Measurements from ENCODE around the gene NOD2. TPM values are rescaled to one million over a fixed set of nuclear protein-coding genes. Genes with fewer than 3 reads are reported as not detected.

The NOD2 gene
- polyA plus RNA-seq, 1 donor: 0.67 TPM

DNA sequence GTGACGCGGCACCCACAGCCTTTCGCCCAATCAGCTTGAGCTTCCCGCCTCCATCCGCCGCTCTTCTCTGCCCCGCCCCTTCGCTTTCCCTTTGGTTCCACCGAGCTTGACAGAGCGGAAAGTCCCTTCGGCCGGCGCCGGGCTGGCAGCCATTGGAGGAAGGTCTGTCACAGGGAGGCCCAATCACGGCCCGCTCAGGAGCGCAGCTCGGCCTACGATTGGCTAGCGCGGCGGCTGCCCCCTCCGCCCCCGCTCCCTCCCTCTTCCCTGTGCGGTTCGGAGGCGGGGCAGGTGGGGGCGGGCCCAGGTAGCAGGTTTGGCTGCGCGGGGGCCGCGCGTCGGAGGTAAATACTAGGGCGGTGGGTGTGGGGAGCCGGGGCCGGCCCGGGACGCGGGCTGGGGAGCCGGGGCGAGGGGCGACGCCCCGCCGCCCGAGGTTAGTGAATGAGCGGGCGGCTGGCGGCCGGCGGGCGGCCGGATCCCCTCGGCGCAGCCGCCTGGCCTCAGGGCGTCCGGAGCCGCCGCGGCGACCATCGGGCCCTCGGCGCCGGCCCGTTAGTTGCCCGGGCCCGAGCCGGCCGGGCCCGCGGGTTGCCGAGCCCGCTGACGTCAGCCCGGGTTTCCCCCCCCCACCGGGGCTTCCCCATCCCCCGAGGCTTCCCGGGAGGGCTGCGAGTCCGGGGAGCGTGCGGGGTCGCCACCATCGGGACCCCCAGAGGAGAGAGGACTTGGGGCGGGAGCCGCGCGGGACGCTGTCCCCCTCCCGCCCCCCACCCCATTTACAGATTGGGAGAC is 48.6 kb downstream of the NOD2 start, which contains the start of gene CYLD:
TSS of gene CYLD (plus strand) at position 306 of the 795 bp plus-strand sequence. CDS start 7,613 bp downstream, outside the sequence.
- Histone ChIP-seq H3K27ac (ENCODE audit: low read length) (peak within 1 kb of the TSS; percentile 36), H3K9me3 (ENCODE audit: control insufficient read depth, low read depth, low read length) (no peaks in the 10 kb centered on the region), H3K36me3 (ENCODE audit: control insufficient read depth, insufficient read depth, low read length) (peaks cover 6% of the 10 kb centered on the region), H3K4me1 (ENCODE audit: control insufficient read depth, insufficient read depth, low read length) (peaks cover 4% of the 10 kb centered on the region), H3K4me3 (ENCODE audit: low read length) (peak within 1 kb of the TSS; percentile 88), H3K27me3 (ENCODE audit: control insufficient read depth, insufficient read depth, low read length) (no peaks in the 10 kb centered on the region)
- no CpG with 5 or more reads among the region's 93 CpGs for WGBS (ENCODE audit: insufficient coverage, low lambda C conversion rate)
- peak; percentile 99 to 100 for DNase-seq

DNA sequence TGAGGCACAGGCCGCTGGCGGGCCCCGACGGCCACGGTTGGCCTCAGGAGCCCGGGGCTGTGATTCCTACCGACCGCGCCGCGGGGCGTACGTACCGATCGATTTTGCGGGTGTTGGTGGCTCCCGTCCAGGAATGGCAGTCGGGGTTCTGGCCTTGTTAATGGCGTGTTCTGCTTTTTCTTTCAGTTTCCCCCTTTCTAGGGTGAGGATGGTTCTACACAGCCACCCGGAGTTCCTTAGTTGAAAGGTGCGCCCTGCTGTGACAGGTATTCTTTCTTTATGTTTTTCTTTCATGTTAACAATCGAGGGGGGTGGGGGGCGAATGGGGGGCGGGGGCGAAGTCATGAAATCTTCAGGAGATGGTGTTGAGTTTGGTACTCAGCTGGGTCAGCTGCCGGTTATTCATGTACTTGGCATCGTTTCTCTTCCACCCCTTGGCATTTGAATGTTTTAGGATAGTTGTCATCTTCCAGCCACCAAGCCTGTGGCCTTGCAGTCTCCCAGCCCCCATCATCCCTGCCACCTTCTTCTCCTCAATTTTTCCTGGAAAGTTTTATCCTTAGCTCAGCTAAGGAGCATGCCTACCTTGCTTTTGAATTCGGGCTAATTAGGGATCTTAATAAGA is 49.3 kb downstream of the NOD2 start:
- peaks cover 4% of the 10 kb centered on the region for H3K4me1 ChIP-seq (ENCODE audit: control insufficient read depth, insufficient read depth, low read length)
- H3K27ac ChIP-seq (ENCODE audit: low read length): peak overlapping the region; percentile 36
- WGBS (ENCODE audit: insufficient coverage, low lambda C conversion rate): 40% methylated on average over 1 of the region's 28 CpGs
- H3K27me3 ChIP-seq (ENCODE audit: control insufficient read depth, insufficient read depth, low read length): no peaks in the 10 kb centered on the region
- peak in 1 of 2 donors; percentile 51 for DNase-seq
- peak overlapping the region; percentile 88 for H3K4me3 ChIP-seq (ENCODE audit: low read length)
- no peaks in the 10 kb centered on the region for H3K9me3 ChIP-seq (ENCODE audit: control insufficient read depth, low read depth, low read length)
- peaks cover 6% of the 10 kb centered on the region for H3K36me3 ChIP-seq (ENCODE audit: control insufficient read depth, insufficient read depth, low read length)

DNA sequence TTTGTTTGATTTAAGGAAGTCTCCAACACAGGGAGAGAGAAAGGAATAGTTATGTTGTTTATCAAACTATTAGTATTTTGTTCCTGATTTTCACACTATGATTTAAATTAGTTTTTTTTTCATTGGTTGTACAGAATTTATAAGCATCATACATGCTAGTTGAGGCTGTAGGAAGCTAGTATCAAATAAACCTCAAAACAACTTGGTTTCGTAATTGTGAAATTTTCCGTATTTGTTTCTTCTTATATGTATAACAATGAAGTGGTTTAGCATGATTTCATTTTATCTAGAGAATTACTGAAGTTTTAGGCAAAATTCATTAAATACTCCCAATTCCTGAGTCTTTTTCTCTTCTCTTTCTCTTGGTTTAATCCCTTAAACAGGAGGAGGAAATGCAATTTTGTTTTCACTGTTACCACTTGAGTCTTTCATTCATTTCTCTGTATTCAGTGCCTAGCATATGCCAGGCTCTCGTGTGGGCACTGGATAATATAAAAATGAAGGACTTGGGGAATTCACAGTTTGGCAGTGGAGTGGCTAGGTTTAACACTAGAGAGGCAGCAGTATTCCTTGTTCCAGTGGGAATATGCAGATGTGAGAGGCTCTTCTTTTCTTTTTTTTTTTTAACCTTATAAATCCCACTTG is 50.3 kb downstream of the NOD2 start:
- Histone ChIP-seq H3K4me3 (ENCODE audit: low read length) (no peak overlapping the region), H3K27ac (ENCODE audit: low read length) (no peak overlapping the region), H3K9me3 (ENCODE audit: control insufficient read depth, low read depth, low read length) (no peaks in the 10 kb centered on the region), H3K36me3 (ENCODE audit: control insufficient read depth, insufficient read depth, low read length) (peaks cover 6% of the 10 kb centered on the region), H3K27me3 (ENCODE audit: control insufficient read depth, insufficient read depth, low read length) (no peaks in the 10 kb centered on the region), H3K4me1 (ENCODE audit: control insufficient read depth, insufficient read depth, low read length) (peaks cover 4% of the 10 kb centered on the region)
- no peak for DNase-seq
- 92% methylated on average over 2 of the region's 3 CpGs for WGBS (ENCODE audit: insufficient coverage, low lambda C conversion rate)

DNA sequence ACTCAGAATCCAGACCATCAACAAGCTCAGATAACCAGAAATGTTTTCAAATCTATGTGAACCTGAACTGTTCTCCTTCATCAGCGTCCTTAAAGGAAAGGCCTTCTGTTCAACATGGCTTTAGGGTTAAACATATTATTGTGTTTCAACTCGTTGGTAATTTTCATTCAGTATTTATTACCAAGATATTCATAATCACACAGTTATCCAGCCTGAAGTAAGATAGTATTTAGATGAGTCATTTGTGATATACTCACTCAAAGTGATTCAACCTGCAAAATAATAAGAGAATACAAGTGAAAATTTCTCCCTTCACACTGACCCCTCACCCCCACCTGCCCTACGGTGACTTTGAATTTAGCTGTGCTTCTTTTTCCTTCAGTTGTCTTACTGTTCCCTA is 51.5 kb downstream of the NOD2 start:
- Histone ChIP-seq H3K36me3 (ENCODE audit: control insufficient read depth, insufficient read depth, low read length) (peaks cover 6% of the 10 kb centered on the region), H3K4me1 (ENCODE audit: control insufficient read depth, insufficient read depth, low read length) (peaks cover 4% of the 10 kb centered on the region), H3K27ac (ENCODE audit: low read length) (no peak overlapping the region), H3K9me3 (ENCODE audit: control insufficient read depth, low read depth, low read length) (no peaks in the 10 kb centered on the region), H3K27me3 (ENCODE audit: control insufficient read depth, insufficient read depth, low read length) (no peaks in the 10 kb centered on the region), H3K4me3 (ENCODE audit: low read length) (no peak overlapping the region)
- no CpG with 5 or more reads among the region's 3 CpGs for WGBS (ENCODE audit: insufficient coverage, low lambda C conversion rate)
- DNase-seq: no peak

DNA sequence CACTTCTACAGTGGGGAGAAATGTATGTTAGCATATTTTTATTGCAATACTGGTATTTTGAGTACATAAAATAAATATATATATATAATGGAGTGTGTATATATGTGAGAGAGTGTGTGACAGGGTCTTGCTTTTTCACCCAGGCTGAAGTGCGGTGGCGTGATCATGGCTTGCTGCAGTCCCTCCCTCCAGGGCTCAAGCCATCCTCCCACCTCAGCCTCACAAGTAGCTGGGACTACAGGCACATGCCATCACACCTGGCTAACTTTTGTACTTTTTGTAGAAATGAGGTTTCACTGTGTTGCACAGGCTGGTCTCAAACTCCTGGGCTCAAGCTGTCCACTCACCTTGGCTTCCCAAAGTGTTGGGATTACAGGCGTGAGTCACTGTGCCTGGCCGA is 52.5 kb downstream of the NOD2 start:
- Histone ChIP-seq H3K4me3 (ENCODE audit: low read length) (no peak overlapping the region), H3K9me3 (ENCODE audit: control insufficient read depth, low read depth, low read length) (no peaks in the 10 kb centered on the region), H3K27ac (ENCODE audit: low read length) (no peak overlapping the region), H3K27me3 (ENCODE audit: control insufficient read depth, insufficient read depth, low read length) (no peaks in the 10 kb centered on the region), H3K36me3 (ENCODE audit: control insufficient read depth, insufficient read depth, low read length) (peaks cover 8% of the 10 kb centered on the region), H3K4me1 (ENCODE audit: control insufficient read depth, insufficient read depth, low read length) (peaks cover 4% of the 10 kb centered on the region)
- no peak for DNase-seq
- WGBS (ENCODE audit: insufficient coverage, low lambda C conversion rate): no CpG with 5 or more reads among the region's 4 CpGs

DNA sequence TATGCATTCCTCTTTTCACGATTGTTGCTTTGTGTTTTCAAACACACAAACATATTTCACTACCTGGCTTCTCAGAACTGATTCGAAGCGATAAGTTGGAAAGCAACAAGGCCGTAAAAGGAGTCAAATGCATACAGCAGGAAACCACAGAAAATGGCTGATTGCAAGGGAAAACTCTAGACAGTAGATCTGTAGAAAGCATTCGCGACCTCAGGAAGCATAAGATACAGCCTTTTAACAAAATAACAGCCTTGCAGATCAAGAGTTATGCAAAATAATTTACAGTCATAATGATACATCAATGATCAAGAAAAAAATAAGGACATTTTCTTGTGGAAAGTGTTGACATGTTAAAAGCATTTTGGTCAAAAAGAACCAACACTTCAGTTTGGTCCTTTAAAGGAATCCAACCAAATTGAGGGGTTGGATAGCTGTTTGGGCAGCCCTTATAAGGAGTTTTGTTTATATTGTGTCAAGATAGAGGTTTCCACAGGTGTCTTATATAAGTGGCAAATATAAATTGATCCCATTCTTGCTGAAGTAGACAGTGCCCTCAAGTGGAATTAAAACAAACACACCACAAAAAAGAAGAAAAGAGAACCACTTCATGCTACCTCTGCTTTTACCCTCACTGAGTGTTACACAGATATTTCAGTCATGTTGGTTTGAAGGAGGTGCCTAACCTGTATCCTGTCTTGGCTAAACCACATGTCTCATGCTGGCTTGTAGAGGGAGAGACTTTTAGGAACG is 54.0 kb downstream of the NOD2 start:
- Histone ChIP-seq H3K9me3 (ENCODE audit: control insufficient read depth, low read depth, low read length) (no peaks in the 10 kb centered on the region), H3K4me1 (ENCODE audit: control insufficient read depth, insufficient read depth, low read length) (no peaks in the 10 kb centered on the region), H3K27me3 (ENCODE audit: control insufficient read depth, insufficient read depth, low read length) (no peaks in the 10 kb centered on the region), H3K36me3 (ENCODE audit: control insufficient read depth, insufficient read depth, low read length) (peaks cover 11% of the 10 kb centered on the region), H3K4me3 (ENCODE audit: low read length) (no peak overlapping the region), H3K27ac (ENCODE audit: low read length) (no peak overlapping the region)
- no CpG with 5 or more reads among the region's 7 CpGs for WGBS (ENCODE audit: insufficient coverage, low lambda C conversion rate)
- peak in 1 of 2 donors; percentile 37 for DNase-seq

DNA sequence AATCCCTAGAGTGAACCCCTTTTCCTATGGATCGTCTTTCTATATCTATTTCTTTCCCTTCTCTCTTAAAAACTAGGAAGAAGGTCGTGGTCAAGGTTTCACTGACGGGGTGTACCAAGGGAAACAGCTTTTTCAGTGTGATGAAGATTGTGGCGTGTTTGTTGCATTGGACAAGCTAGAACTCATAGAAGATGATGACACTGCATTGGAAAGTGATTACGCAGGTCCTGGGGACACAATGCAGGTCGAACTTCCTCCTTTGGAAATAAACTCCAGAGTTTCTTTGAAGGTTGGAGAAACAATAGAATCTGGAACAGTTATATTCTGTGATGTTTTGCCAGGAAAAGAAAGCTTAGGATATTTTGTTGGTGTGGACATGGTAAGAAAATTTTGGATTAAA is 58.1 kb downstream of the NOD2 start:
- no peaks in the 10 kb centered on the region for H3K9me3 ChIP-seq (ENCODE audit: control insufficient read depth, low read depth, low read length)
- H3K27me3 ChIP-seq (ENCODE audit: control insufficient read depth, insufficient read depth, low read length): no peaks in the 10 kb centered on the region
- no peak for DNase-seq
- H3K27ac ChIP-seq (ENCODE audit: low read length): no peak overlapping the region
- peaks cover 21% of the 10 kb centered on the region for H3K36me3 ChIP-seq (ENCODE audit: control insufficient read depth, insufficient read depth, low read length)
- no peaks in the 10 kb centered on the region for H3K4me1 ChIP-seq (ENCODE audit: control insufficient read depth, insufficient read depth, low read length)
- no peak overlapping the region for H3K4me3 ChIP-seq (ENCODE audit: low read length)
- 100% methylated on average over 4 of the region's 6 CpGs for WGBS (ENCODE audit: insufficient coverage, low lambda C conversion rate)

DNA sequence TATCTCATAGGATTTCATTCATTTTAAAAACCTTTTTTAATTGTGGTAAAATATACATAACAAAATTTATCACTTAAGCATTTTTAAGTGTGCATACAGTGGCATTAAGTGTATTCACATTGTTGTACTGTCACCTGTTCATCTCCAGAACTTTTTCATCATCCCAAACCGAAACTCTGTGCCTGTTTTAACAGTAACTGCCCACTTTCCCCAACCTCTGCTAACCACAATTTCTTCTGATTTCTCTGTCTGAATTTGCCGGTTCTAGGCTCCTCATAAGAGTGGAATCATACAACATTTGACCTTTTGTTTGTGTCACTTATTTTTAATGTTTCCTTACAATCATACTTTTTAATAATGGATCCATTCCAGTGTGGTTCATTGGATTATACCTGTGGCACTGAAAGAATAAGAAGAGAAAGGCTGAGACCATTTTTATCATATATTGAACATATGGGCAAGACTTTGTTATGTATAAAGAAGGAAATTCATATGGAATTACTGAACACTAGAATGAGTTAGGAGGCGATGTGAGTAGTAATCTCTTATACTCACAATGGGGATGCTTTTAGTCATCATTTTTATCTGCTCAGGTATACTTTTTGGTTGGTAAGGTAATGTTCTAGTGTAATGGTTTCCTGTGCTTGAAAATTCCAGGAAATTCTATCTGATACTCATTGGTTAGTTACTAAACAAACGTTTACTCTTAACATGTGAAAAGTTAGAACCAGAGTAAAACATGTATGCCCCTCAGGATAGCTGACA is 59.2 kb downstream of the NOD2 start:
- Histone ChIP-seq H3K4me3 (ENCODE audit: low read length) (no peak overlapping the region), H3K36me3 (ENCODE audit: control insufficient read depth, insufficient read depth, low read length) (peaks cover 21% of the 10 kb centered on the region), H3K4me1 (ENCODE audit: control insufficient read depth, insufficient read depth, low read length) (no peaks in the 10 kb centered on the region), H3K27me3 (ENCODE audit: control insufficient read depth, insufficient read depth, low read length) (no peaks in the 10 kb centered on the region), H3K9me3 (ENCODE audit: control insufficient read depth, low read depth, low read length) (no peaks in the 10 kb centered on the region), H3K27ac (ENCODE audit: low read length) (no peak overlapping the region)
- DNase-seq: no peak
- 100% methylated on average over 1 of the region's 4 CpGs for WGBS (ENCODE audit: insufficient coverage, low lambda C conversion rate)

DNA sequence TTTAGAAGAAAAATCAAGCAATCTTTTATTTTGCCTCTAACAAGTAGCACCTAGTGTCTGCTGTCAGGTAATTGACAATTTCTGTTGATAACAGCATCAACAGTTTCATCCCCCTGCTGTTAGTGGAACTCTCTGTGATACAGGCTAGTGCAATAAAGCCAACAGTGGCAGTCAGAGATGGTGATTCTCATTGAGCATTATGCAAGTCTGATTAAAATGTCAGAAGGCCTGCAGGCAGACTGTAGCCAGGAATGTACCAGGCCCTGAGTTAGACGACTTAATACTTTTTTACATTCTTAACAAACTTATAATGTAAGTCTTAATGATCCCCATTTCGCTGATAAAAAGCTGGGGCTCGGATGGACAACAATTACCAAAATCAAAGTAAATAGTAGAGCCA is 63.1 kb downstream of the NOD2 start:
- H3K36me3 ChIP-seq (ENCODE audit: control insufficient read depth, insufficient read depth, low read length): peaks cover 22% of the 10 kb centered on the region
- no peaks in the 10 kb centered on the region for H3K27me3 ChIP-seq (ENCODE audit: control insufficient read depth, insufficient read depth, low read length)
- H3K27ac ChIP-seq (ENCODE audit: low read length): no peak overlapping the region
- DNase-seq: no peak
- H3K9me3 ChIP-seq (ENCODE audit: control insufficient read depth, low read depth, low read length): no peaks in the 10 kb centered on the region
- no peaks in the 10 kb centered on the region for H3K4me1 ChIP-seq (ENCODE audit: control insufficient read depth, insufficient read depth, low read length)
- WGBS (ENCODE audit: insufficient coverage, low lambda C conversion rate): 80% methylated on average over 2 of the region's 3 CpGs
- H3K4me3 ChIP-seq (ENCODE audit: low read length): no peak overlapping the region
